HG02678 (cell line): ENCODE measurements around the gene CNIH2.
A peak's percentile ranks its signal among the peaks of the same experiment; 100 is the strongest.
"Not testable (repeated sequence)": the region's sequence is repeated elsewhere in the genome, so short reads cannot be mapped to it uniquely, and the experiment has no call there.

ENCODE experiments used
- ATAC-seq: cut with Tn5 transposase; IDR thresholded peaks from one replicate; pipeline ENCODE4 v1.9.1; 2021; ENCODE audit warnings: mild to moderate bottlenecking, moderate library complexity; ENCODE audit not compliant: unreplicated experiment

CNIH2 gene

GRCh38 chr11:66275984-66276612 is 1.9 kb upstream of the CNIH2 start:
- no peak for ATAC-seq

GRCh38 chr11:66276619-66277018 is 1.4 kb upstream of the CNIH2 start:
- ATAC-seq: not testable (repeated sequence)

GRCh38 chr11:66277064-66277463 is 911 bp upstream of the CNIH2 start:
- not testable (repeated sequence) for ATAC-seq

GRCh38 chr11:66278363-66279091 is 552 bp downstream of the CNIH2 start:
- no peak for ATAC-seq

GRCh38 chr11:66279092-66279734 is 1.2 kb downstream of the CNIH2 start:
- no peak for ATAC-seq

DNA sequence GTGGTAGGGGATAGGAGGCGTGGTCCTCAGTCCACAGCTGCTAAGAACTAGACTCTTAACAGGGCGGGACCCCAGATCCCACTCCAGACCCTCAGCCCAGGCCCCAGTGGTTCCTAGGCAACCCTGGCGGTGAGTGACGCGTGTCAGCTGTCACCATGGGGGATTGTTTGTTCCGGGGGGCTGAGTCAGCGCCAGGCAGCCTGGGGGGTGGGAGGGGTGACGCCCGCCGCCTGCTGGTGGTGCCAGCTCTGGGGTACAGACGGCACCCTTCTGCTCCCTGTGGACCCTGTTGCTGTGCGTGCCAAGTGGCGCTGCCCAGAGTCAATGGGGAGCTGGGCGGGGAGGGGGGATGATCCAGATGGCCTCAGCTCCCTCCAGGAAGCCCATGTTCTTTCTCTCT is 2.5 kb downstream of the CNIH2 start:
- ATAC-seq: no peak

GRCh38 chr11:66281001-66281400 is 3.0 kb downstream of the CNIH2 start:
- no peak for ATAC-seq

DNA sequence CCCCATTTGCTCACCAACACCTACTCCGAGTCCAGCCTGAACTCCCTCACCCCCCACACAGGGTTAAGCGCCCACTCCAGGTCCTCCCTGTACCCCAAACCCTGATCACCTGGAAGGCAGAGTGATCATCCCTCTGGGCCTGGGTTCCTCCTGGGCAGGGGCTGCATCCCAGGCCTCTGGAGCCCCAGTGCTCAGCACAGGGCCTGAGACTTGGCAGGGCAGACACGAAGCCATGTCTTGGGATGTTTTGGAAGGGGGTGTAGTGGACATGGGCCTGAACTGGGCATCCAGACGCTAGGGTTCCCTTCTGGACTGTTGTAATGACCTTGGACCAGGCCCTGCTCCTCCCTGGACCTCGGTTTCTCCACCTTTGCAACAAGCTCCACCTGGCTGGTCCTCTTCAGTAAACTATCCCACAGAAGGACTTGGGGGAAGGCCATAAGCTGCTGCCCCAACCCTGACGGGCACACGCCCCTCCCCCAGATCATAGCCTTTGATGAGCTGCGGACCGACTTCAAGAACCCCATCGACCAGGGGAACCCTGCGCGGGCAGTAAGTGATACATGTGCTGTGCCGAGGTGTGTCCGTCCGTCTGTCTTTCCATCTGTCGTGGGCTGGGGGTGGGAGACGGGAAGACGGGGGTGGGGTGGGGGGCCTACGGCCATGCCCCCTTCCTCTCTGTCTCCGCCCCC is 3.9 kb downstream of the CNIH2 start:
- no peak for ATAC-seq

- ATAC-seq: peak; percentile 79
These were observed 4.8 kb downstream of the CNIH2 start for GRCh38 chr11:66282468-66283455.

DNA sequence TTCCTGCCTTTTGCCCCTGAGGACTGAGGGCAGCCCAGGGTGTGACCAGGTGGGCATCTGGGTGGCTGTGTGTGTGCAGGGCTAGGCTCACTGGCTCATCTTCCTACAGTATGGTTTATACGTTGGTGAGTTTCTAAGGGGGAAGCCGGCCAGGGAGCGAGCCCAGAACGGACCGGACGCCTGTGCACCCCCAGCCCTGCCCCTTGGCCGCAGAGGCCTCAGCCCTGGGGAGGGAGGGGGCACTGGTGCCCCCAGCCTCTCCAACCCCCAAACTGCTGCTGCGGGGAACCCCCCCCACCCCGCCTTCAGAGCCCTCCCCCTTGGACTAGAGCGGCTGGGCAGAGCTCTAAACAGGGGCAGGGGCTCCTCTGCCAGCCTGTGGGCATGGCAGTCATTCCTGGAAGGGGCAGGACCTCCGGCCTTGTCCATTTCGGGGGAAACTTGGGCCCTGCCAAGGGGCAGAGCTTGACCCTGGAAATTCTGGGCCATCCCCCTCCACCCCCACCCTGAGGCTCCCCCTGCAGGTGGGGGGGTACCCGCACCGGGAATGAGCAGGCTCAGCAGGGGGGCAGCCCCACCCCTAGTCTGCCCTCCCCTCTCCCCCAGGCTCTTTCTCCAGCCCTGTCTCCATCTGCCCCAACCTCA is 5.6 kb downstream of the CNIH2 start:
- ATAC-seq: no peak

GRCh38 chr11:66284526-66285078 is 6.6 kb downstream of the CNIH2 start:
- no peak for ATAC-seq

DNA sequence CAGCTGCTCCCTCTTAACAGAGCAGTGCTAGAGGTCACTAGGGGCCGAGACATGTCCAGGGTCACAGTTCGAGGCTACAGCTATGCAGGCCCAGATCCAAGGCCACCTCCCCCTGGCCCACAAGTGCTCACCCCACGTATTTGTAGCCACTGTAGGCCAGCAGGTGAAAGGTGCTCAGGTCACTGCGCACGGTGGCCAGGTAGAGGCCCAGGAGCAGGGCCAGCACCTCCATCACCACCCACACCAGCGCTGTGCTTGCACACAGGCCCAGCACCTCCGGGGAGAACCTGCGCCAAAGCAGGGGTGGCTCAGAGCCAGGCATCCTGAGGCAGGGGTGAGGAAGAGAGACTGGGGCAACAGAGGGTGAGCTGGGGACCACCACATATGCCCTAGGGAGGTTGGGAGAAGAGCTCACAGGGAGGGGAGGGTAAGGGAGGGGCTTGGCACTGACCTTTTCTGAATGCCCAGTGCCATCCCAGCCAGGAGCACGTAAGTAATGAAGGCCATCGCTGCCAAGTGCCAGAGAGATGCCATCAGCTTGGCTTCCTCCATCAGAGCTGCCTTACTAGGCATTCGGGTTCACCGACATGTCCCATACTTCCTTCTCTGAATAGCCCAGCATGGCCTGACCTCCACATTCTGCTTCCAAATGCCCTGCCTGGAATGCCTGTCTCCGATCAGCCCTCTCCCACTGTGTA is 7.4 kb downstream of the CNIH2 start:
- ATAC-seq: no peak

DNA sequence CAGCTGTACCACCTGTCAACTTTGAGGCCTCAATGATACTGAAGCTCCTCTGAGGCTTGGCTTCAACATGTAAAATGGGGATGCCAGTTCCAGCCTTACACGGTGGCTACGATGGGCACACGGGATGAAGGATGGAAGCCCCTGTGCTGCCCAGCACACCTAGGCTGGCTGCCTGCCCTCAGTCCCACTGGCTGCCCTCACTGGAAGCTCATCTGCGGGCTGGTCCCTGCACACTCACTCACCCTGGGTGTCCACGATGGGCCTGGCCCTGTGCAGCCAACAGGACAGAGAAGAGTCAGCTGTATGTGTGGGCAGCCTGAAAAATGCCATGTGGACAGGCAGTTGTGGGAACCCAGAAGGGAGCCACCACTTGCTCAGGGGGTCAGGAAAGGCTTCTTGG is 8.7 kb downstream of the CNIH2 start:
- no peak for ATAC-seq

GRCh38 chr11:66287211-66287888 is 9.4 kb downstream of the CNIH2 start:
- ATAC-seq: no peak

DNA sequence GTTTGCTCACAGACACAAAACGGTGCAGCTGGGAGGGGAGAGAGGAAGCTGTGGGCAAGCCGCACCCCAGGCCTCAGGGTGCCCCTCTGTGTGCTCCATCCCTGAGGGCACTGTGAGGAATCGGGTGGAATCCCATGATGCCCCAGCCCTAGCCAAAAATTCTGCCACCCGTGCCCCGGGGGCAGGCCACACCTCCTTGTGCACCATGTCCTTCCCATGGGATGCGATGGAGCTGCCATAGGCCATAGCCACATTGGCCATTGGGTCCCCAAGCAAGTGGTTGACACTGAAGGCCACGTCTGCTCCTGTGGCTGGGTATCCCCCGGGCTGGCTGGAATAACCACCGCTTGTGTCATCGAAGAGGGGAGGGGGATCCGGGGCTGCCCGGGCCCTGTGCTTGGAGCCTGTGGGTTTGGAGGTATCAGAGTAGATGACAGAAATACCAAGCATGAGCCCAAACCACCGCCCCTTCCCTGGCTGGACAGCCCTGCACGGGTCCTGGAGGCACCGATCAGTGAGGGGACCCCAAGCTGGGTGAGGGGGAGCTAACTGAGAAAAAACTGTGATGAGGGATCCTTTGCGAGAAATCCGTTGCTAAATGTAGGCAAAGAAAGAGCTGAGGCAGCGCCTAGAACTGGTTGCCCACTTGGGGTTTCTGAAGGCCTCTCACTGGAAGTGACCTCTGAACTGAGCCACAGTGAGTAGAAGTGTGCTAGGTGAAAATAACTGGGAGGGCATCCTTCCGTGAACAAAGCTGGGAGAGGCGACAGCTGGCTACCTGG is 10.1 kb downstream of the CNIH2 start:
- ATAC-seq: no peak

GRCh38 chr11:66288671-66289547 is 10.9 kb downstream of the CNIH2 start, which contains the start of gene YIF1A:
YIF1A (minus strand) TSS chr11:66289143; CDS start chr11:66288985, 158 bp downstream.
- peak; percentile 93 for ATAC-seq
